OCI-LY7 (cell line): Measurements from ENCODE around the gene TNP2. TPM values are rescaled to one million over a fixed set of nuclear protein-coding genes. Genes with fewer than 3 reads are reported as not detected.

Experiments
- BruUV-seq: library from RNA; stranded (reverse); fragments of 400-500 nt; replicated peaks from 2 replicates; lab custom pipeline; 2021; lab: Mats Ljungman, UMichigan
- CTCF ChIA-PET: fragments of 300-600 bp; sonication (Branson Sonifier 250); formaldehyde crosslinking; loops from one replicate; lab custom pipeline; 2022; ENCODE audit warnings: antibody characterized with exemption; ENCODE audit not compliant: unreplicated experiment; lab: Charles Lee
- POLR2A ChIA-PET: fragments of 300-600 bp; sonication (Branson Sonifier 250); formaldehyde crosslinking; loops from one replicate; lab custom pipeline; 2022; ENCODE audit warnings: antibody characterized with exemption; lab: Charles Lee
- DNase-seq: peaks from one replicate; pipeline ENCODE4 v3.0.0-alpha.2; 2015; ENCODE audit warnings: low spot score
- H2AFZ ChIP-seq: fragments of 200-600 bp; sonication (generic), shearing (Covaris generic); 2 replicates; pipeline ENCODE4 v1.6.1; 2014; ENCODE audit warnings: mild to moderate bottlenecking, antibody characterized with exemption, low read length, moderate library complexity
- H3K27ac ChIP-seq: fragments of 200-600 bp; sonication (generic); 2 replicates; pipeline ENCODE4 v1.5.1; 2014; ENCODE audit warnings: mixed run types, low read depth, mild to moderate bottlenecking, moderate library complexity, low read length, inconsistent platforms; ENCODE audit not compliant: poor library complexity, severe bottlenecking
- H3K36me3 ChIP-seq: fragments of 200-600 bp; sonication (generic); 2 replicates; pipeline ENCODE4 v1.6.1; 2014; ENCODE audit warnings: mild to moderate bottlenecking, antibody characterized with exemption, low read length, moderate library complexity, mixed read lengths; ENCODE audit not compliant: insufficient read depth
- H3K4me1 ChIP-seq: fragments of 200-600 bp; sonication (generic); 2 replicates; pipeline ENCODE4 v1.5.1; 2014; ENCODE audit warnings: mild to moderate bottlenecking, low read length; ENCODE audit not compliant: insufficient read depth, poor library complexity, severe bottlenecking
- H3K4me2 ChIP-seq: fragments of 200-600 bp; sonication (generic); 2 replicates; pipeline ENCODE4 v1.6.1; 2014; ENCODE audit warnings: mild to moderate bottlenecking, low read length
- H3K4me3 ChIP-seq: fragments of 200-600 bp; sonication (generic); 2 replicates; pipeline ENCODE4 v1.5.1; 2014; ENCODE audit warnings: mild to moderate bottlenecking, low read depth, low read length; ENCODE audit not compliant: poor library complexity, severe bottlenecking
- H3K79me2 ChIP-seq: fragments of 200-600 bp; sonication (generic); 2 replicates; pipeline ENCODE4 v1.6.1; 2016; ENCODE audit warnings: low read depth, mild to moderate bottlenecking, low read length, moderate library complexity, mixed read lengths; ENCODE audit not compliant: insufficient read depth
- H3K9me2 ChIP-seq: fragments of 200-600 bp; sonication (generic); 2 replicates; pipeline ENCODE4 v1.6.1; 2016; ENCODE audit warnings: mild to moderate bottlenecking, low read length, mixed read lengths; ENCODE audit not compliant: insufficient read depth
- H3K9me3 ChIP-seq: fragments of 200-600 bp; sonication (generic); 2 replicates; pipeline ENCODE4 v1.6.1; 2014; ENCODE audit warnings: mild to moderate bottlenecking, mixed run types, low read length, mixed read lengths
- H4K20me1 ChIP-seq: fragments of 200-600 bp; sonication (generic); 2 replicates; pipeline ENCODE4 v1.6.1; 2014; ENCODE audit warnings: mild to moderate bottlenecking, antibody characterized with exemption, low read length, moderate library complexity, mixed read lengths; ENCODE audit not compliant: insufficient read depth
- EZH2phosphoT487 ChIP-seq: fragments of 200-600 bp; sonication (generic); IDR thresholded peaks from 2 replicates; pipeline ENCODE4 v1.6.1; 2018; ENCODE audit warnings: low read depth, borderline replicate concordance, mild to moderate bottlenecking, mixed run types, antibody characterized with exemption, low read length, moderate library complexity, mixed read lengths
- intact Hi-C: fragments of 100-400 bp; cut with micrococcal nuclease; formaldehyde crosslinking; loops from one replicate; pipeline ENCODE4 v1.10.0; 2022; ENCODE audit not compliant: unreplicated experiment
- total RNA-seq, 2 experiments: library from RNA; depleted of rRNA in 1 of 2; stranded (reverse); fragments of >200 nt in 1 of 2; shearing (Covaris generic) in 1 of 2; gene quantifications; 2 replicates each; pipeline ENCODE4 v1.2.3, GENCODE V29; 2014 to 2022
- TF ChIP-seq, protein P1 (sequence below): fragments of 200-600 bp; sonication (generic); conservative IDR thresholded peaks from 2 replicates; pipeline ENCODE4 v1.5.1; 2014; ENCODE audit warnings: mild to moderate bottlenecking, antibody characterized with exemption, low read length, moderate library complexity, mixed read lengths

The TNP2 gene
- total RNA-seq, 2 experiments from 2014 or later, result not detected

DNA sequence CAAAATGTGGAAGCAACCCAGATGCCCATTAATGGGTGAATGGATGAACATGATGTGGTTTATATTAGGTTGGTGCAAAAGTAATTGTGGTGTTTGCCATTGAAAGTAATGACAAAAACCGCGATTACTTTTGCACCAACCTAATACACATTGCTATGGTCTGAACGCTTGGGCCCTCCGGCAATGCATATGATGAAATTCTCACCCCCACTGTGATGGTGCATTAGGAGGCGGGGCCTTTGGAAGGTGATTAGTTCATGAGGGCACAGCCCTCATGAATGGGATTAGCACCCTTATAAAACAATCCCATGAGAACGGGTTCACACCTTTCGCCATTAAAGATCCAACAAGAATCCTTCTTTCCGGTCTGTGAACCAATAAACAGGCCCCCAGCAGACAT is 37.3 kb upstream of the TNP2 start:
- ChIA-PET POLR2A (interaction anchor here (0.6 kb wide), 1 partner anchor 468 kb away, joined by 3 read pairs; no protein-coding TSS in a partner anchor), CTCF (no interaction called here)
- H3K4me3 ChIP-seq, result no peak overlapping the region
- no peaks in the 10 kb centered on the region for H3K9me2 ChIP-seq
- TF ChIP-seq, protein P1, sequence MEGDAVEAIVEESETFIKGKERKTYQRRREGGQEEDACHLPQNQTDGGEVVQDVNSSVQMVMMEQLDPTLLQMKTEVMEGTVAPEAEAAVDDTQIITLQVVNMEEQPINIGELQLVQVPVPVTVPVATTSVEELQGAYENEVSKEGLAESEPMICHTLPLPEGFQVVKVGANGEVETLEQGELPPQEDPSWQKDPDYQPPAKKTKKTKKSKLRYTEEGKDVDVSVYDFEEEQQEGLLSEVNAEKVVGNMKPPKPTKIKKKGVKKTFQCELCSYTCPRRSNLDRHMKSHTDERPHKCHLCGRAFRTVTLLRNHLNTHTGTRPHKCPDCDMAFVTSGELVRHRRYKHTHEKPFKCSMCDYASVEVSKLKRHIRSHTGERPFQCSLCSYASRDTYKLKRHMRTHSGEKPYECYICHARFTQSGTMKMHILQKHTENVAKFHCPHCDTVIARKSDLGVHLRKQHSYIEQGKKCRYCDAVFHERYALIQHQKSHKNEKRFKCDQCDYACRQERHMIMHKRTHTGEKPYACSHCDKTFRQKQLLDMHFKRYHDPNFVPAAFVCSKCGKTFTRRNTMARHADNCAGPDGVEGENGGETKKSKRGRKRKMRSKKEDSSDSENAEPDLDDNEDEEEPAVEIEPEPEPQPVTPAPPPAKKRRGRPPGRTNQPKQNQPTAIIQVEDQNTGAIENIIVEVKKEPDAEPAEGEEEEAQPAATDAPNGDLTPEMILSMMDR, result no peak
- TF ChIP-seq EZH2phosphoT487, result no peak
- no peaks in the 10 kb centered on the region; the same call in 1 of the 2 replicates for H3K36me3 ChIP-seq
- no peaks in the 10 kb centered on the region for H4K20me1 ChIP-seq
- no peak overlapping the region for H2AFZ ChIP-seq
- H3K9me3 ChIP-seq, result peaks cover 16% of the 10 kb centered on the region
- peaks cover 78% of the 10 kb centered on the region for H3K4me1 ChIP-seq
- intact Hi-C loops, result no loop called here
- DNase-seq, result no peak
- H3K4me2 ChIP-seq, result no peak overlapping the region
- no TSS peak for BruUV-seq
- H3K27ac ChIP-seq, result no peak overlapping the region
- no peaks in the 10 kb centered on the region for H3K79me2 ChIP-seq

DNA sequence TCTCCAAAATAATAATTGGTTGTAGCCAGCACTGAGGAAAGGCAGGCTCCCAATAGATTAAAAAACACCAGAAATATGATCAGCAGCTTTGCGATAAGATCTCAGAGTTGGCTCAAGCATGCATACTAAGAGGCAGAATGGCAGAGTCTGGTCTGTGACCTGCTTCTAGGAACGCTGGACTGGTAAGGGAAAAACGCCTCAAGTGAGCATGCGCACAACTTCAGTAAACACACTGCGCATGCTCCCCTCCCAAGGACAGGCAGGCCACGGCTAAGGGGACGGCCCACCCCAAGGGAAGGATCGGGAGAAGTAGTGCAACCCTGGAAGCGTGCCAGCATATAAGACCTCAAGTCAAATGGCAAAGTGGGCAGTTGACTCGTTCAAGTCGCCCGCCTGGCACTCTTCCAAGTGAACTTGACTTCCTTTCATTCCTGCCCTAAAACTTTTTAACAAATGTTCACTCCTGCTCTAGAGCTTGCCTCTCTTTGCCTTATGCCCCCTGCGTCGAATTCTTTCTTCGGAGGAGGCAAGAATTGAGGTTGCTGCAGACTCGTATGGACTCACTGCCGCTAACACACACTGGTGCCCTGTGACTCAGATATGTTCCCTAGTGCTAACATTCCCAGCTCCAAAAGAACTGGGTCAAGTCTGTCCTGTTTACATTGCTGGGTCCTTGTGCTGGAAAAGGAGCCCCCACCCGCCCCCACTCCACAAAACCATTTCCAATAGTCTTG is 34.4 kb upstream of the TNP2 start:
- Histone ChIP-seq H3K9me2 (no peaks in the 10 kb centered on the region), H3K4me3 (no peak overlapping the region), H3K79me2 (no peaks in the 10 kb centered on the region), H2AFZ (peak overlapping the region; percentile 17; the same call in 1 of the 2 replicates), H3K4me1 (peaks cover 79% of the 10 kb centered on the region), H4K20me1 (no peaks in the 10 kb centered on the region), H3K9me3 (peaks cover 16% of the 10 kb centered on the region), H3K27ac (peak overlapping the region; percentile 18), H3K4me2 (peak overlapping the region; percentile 16; the same call in 1 of the 2 replicates), H3K36me3 (no peaks in the 10 kb centered on the region; the same call in 1 of the 2 replicates)
- intact Hi-C loops, result no loop called here
- DNase-seq, result no peak
- ChIA-PET CTCF (no interaction called here), POLR2A (interaction anchor here (0.7 kb wide), 1 partner anchor 10 kb away, joined by 4 read pairs; no protein-coding TSS in a partner anchor)
- BruUV-seq, result no TSS peak
- no peak for TF ChIP-seq EZH2phosphoT487
- TF ChIP-seq, protein P1, result no peak

DNA sequence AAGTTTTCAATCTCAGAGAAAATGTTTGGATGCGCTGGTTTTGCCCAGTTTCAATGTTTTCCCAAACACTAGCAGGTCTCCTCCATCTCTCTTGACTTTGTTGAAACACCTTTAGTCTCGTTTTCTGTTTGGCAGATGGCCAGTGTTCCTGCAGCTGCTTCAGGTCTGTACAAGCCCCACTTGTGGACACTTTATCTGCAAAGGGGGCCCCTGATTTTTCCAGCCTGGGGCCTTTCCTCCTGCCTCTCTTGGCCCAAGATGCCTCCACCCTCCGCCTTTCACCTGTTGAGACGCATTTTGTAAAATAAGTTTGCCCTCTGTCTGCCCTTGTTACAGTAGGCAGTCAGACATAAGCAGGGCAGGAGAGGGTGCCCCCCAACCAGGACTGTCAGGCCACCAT is 33.9 kb upstream of the TNP2 start:
- peak overlapping the region; percentile 16; the same call in 1 of the 2 replicates for H3K4me2 ChIP-seq
- no peaks in the 10 kb centered on the region for H3K79me2 ChIP-seq
- BruUV-seq, result no TSS peak
- TF ChIP-seq EZH2phosphoT487, result no peak
- DNase-seq, result no peak
- H2AFZ ChIP-seq, result peak overlapping the region; percentile 17; the same call in 1 of the 2 replicates
- peaks cover 79% of the 10 kb centered on the region for H3K4me1 ChIP-seq
- ChIA-PET POLR2A (no interaction called here), CTCF (no interaction called here)
- no peak overlapping the region for H3K4me3 ChIP-seq
- H3K27ac ChIP-seq, result peak overlapping the region; percentile 18
- intact Hi-C loops, result no loop called here
- no peaks in the 10 kb centered on the region; the same call in 1 of the 2 replicates for H3K36me3 ChIP-seq
- no peaks in the 10 kb centered on the region for H3K9me2 ChIP-seq
- peaks cover 11% of the 10 kb centered on the region for H3K9me3 ChIP-seq
- H4K20me1 ChIP-seq, result no peaks in the 10 kb centered on the region
